NCI-H1048 (cell line): Measurements from ENCODE around the gene TNFRSF8.

Source experiments
- DNase-seq: peaks from one replicate; lab custom pipeline; 2025; lab: John Stamatoyannopoulos, UW

Gene TNFRSF8

DNA sequence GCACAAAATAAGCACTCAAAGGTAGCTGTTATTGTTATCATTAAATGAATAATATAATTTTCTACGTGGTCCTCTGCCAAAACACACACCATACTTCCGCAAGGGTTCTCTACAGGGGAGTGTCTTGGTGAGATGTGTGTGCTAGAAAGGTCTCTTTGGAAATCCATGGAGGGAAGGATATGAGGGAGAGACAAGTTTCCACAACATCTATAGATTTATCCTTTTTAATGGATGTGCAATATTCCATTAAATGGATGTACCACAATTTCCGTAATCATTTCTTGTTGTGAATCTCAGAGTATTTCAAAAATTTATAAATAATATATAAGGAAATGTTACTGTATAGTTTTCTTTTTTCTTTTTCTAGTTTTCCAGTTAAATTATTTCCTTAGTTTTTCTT lies 2.6 kb upstream of the TNFRSF8 start:
- DNase-seq = no peak

DNA sequence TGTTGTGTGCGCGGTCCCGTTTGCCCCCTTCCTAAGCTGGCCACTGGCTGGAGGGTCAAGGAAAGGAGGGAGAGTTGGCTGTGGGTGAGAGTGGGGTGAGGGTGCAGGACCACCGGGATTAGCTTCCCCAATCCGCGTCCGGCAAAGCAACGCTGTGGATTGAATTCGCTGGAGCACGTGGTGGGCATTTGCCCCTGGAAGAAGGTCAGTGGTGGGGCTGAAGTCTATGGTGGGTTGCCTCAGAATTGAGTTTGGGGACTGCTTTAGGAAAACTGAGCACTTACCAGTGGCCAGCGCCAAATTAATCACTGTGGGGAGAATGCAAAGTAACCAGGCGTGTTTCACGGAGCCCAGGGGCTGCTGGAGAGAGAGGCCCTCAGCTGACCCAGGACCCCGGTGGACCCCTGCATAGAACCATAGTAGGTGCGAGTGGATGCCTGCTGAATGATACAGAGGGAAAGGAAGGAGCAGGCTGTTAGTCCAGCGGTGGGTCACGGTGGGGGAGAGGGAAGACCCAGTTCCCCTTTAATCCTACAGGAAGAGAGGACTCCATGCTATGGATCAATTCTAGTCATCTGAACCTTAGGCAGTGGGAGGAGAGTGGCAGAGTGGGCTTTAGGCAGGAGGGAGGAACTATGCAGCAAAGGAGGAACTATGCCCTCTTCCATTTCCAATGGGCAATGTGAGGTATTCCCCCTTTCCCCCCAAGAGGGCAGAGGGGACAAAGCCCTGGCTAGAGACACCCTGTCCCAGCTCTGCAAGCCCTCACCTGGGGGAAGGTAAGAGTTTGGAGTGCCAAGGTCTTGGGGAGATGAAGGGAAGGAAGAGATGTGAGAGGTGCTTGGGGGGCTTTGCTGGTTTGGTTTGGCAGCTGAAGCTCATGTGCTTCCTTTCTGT lies 1.2 kb downstream of the TNFRSF8 start:
- DNase-seq = no peak

DNA sequence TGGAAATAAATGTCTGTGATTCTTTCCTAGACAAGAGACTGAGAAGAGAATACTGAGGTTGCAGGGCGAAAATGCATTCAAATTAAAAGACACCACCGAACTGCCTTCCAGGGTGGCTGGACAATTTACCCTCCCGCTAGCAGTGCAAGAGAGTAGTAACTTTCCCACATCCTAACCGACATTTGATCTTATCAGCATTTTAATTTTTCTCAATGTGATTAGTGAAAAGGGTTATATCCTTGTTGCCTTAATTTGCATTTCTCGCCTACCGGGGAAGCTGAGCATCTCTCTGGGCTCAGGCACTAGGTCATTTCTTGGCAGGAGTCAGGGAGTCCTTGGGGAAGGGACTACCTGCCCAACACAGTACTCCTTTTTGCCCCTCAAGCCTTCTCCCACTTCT lies 2.8 kb downstream of the TNFRSF8 start:
- no peak for DNase-seq

DNA sequence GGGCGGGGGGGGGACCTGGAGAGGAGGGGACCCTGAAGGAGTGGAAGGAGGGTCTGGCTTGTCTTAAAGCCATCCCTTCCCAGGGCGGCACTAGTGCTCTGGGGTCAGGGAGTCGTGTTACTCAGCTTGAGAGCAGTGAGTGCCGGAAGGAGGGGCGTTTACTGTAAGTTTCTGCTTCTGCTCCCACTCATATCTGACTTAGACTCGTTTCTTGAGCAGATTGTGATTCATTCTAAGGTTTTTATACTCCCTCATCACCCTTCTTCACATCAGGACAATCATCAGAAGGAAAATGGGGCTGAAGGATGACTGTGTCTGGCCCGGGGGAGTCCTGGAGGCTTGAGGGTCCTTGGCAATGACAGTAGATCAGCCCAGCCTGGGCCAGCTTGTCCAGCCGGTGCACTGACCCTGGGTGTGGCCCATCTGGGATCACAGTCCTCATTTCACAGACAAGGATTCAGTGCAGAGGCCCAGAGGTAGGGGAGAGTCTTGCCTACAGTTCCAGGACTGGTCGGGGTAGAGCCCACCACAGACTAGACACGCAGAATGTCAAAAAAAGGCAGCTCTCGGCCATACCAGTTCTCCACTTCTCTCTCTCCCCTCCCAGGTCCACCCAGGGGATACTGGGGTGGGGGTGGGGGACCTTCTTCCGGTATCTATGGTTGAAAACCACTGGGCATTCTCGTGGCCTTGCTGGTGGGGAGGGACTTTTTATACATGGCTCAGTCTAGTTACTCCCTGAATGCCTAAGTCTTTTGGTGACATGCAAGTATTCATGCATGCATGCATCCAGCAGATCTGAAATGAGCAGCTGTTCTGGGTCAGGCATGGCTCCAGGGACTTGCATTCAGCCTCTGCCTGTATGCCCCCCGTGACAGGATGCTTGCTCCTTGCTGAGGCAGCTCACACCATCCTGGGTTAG lies 5.1 kb downstream of the TNFRSF8 start:
- no peak for DNase-seq

DNA sequence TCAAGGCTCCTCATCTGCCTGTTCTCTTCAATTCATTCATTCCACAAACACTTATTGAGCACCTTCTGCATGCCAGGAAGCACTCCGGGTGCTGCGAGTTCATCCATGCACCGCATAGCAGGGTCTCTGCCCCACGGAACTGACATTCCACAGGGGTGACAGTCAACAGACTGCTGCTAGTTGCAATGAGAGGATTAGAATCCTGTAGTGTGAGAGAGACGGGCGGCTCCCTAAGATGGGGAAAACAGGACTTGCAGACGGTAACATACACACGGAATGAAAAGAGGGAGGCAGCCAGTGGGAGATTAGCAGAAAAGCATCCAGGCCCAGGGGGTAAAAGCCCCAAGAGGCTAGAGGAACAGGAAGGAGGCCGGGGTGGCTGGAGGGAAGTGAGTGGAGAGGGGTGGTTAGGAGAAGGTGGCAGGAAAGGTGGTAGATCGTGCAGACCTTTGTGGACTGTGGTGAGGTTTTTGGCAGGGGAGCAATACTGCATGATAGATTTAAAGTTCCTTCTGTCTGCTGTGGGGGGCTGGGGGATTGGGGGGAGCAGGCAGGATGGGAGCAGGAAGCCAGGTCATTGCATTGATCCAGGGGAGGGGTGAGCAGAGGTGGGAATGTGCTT lies 6.6 kb downstream of the TNFRSF8 start:
- no peak for DNase-seq

DNA sequence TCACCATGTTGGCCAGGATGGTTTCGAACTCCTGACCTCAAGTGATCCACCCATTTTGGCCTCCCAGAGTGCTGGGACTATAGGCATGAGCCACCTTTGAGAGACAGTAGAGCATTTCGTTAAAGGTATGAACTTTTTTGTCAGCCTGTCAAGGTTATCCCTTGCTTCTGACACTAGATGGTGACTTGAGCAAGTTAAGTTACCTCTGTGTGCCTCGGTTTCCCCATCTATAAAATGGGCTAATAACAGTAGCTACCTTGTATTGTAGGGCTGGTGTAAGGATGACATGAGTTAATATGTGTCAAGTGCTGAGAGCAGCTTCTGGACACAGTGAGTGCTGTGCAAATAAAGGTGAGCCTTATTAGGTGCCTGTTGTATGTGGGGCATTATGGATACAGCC lies 8.8 kb downstream of the TNFRSF8 start:
- no peak for DNase-seq

DNA sequence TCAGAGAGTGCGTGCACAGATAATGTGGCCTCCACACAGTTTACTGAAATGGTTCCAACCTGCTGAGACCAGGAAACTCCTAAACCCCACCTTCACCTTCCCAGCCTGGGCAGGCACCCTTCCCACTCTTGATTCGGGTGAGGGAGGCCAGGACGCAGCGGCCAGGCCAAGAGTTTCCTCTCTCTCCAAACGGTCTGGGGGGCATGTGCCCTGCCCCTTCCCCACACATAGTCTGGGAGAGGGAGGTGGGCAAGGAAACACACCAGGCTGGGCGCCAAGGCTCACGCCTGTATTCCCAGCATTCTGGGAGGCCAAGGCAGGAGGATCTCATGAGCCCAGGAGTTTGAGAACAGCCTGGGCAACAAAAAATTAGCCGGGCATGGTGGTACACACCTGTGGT lies 9.6 kb downstream of the TNFRSF8 start:
- no peak for DNase-seq

DNA sequence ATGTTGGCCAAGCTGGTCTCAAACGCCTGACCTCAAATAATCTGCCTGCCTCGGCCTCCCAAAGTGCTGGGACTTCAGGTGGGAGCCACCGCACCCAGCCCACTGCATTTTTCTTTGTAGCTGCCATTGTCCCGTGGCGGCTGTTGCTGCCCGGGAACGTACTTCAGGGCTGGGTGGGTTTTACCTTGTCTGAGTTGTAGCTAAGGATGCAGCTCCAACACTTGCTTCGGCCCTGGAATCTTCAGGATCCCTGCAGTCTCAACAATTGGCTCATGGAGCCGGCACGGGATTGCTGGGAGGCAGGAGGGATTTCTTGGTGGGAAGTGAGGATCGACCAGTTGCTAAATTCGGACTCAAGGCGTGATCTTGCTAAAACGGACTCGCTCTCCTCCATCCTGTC lies 10.7 kb downstream of the TNFRSF8 start:
- DNase-seq = no peak

DNA sequence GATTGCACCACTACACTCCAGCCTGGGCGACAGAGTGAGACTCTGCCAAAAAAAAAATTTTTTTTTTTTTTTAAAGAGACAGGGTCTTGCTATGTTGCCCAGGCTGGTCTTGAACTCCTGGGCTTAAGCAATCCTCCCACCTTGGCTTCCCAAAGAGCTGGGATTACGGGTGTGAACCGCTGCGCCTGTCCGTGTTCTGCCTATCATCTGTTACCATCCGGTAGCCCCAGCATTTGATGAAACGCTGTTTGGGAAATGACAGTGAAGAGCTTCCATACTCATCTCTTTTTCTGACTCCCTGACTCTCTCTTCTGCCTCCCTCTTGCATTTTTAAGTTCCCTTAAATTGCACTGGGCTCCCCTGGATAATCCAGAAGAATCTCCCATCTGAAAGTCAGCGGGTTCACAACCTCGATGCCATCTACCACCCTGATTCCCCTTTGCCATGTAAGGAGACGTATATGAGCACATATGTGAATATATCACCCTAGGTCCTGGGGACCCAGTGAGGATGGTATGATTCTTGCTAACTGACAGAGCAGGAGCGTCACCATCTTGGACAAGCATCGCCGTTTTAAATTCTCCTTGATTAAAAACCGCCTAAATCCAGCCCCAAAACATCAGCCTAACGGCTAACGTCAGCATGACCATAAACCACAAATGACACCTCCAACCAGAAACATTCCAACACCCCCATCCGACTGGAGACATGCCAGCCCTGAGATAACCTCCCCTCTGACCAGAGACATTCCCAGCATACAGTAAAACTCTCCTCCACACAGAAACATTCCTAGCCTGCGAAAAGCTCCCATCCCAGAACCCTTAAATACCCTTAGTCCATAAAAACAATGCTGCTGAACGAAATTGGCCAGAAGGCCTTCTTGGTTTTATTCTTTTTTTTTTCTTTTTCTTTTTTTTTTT lies 12.4 kb downstream of the TNFRSF8 start:
- no peak for DNase-seq

DNA sequence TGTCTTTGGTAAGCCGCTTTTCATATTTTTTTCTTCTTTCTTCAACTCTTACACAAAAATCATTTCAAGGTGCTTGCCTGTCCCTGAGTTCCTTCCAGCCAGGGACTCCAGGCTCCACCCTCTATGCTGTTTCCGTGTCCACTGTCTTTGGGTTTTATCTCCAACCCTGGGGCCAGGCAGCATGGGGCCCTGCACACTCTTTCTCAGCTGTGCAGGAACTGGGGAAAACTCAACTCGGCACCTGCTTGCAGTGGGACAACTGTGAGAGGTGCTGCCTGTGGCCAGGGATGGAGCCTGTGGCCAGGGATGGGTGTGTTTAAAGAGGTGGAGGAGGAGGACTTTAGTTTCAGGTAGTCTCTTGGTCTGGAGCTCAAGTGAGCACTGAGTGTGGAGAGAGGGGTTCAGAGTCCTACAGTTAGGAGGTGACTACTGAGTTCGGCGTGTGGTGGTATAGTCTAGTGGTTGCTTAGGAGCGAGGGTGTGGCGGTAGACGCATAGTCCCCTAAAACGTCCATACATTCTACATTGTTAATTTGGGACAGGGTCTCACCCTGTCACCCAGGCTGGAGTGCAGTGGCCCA lies 13.4 kb downstream of the TNFRSF8 start:
- DNase-seq = no peak

DNA sequence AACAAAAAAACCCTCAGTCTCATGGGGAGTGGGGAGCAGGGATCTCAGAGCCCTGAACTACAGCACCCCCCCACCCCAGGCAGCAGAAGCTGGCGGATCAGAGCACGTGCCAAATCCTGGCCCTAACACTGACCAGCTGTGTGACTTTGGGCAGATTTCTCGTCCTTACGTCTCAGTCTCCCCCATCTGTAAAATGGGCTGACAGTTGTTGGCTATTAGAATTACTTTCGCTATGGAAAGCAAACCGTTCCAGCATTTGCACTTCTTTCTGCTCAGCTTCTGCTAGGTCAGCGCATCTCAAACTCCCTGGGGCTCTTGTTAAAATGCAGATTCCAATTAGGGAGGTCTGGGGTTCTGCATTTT lies 15.5 kb downstream of the TNFRSF8 start:
- DNase-seq = no peak

DNA sequence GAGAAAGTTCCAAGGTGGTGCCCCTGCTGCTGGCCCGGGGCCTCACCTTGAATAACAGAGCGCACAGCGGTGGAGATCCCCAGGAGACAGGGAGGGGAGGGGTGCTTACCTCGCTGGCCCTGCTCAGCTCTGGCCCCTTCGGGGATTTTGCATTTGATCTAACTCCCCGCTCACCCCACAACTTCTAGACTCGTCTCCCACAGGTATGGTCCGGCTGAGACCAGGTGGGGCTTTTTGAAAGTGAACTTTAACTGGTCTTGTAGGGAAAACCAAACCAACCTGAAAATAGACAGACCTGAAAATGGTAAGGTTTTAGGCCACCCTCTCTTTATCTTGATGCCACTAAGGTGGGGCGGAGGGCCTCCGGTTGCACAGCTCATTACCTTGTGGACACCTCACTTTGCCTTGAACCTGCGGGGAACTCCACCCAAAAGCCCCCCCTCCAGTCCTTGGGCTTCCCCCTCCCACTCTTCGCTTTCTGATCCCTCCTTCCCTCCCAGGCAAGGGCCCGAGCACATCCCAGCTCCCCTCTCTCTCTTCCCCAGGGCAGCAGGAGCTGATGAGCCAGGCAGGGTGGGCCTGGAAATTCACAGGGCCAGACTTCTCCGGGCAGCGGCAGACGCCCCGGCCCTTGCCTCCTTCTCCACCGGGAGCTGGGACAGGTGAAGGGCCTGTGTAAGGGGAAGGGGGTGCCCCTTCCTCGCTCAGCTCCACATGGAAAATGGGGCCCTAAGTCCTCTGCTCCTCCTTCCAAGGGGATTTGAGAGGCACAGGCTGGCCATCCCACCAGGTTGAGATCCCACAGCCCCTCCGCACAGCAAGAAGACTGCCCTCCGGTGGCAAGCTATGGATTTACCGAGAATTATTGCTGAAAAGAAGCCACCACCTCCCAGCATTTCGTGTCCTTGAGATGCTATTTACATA lies 16.1 kb downstream of the TNFRSF8 start:
- DNase-seq = no peak

DNA sequence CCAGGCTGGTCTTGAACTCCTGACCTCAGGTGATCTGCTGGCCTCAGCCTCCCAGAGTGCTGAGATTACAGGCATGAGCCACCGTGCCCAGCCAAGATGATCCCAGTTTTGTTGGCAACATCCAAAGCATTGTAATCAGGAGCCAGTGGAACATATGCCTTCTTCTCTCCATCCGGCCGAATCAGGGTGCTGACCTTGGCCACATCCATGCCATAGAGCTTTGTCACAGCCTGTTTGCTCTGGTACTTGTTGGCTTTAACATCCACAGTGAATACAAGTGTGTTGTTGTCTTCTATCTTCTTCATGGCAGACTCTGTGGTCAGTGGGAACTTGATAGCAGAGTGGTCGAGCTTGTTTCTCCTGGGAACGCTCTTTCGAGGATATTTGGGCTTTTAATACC lies 17.1 kb downstream of the TNFRSF8 start:
- DNase-seq = no peak

DNA sequence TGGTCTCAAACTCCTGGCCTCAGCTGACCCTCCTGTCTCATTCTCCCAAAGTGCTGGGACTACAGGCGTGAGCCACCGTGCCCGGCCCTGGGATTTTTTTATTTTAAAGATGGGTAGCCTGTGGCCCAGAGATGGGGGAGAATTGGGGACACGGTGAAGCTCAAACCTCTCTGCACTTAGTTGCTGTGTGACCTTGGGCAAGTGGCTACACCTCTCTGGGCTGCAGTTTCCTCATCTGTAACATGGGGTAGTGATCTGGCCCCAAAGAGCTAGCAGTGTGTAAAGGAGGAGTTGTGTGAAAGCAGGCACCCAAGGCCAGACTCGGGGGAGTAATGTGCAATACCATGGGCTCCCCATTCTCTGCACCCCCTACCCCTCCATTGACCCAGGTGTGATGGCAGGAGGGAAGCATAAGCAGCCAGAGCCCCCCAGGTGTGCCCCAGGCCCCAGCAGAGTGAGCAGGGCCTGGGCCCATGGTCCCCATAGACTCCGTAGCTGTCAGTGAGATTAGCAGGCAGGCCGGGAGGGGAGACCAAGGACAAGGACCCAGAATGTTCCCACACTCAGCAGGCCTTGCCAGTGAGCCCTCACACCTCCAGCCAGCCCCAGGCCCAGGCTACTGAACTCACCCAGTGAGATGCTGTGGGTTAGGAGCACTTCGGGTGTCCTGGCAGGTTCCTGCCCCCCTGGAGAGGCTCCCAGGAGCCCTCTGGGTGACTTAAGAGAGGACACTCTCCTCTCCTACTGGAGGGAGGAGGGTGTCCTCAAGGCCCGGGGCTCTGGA lies 17.9 kb downstream of the TNFRSF8 start:
- no peak for DNase-seq

DNA sequence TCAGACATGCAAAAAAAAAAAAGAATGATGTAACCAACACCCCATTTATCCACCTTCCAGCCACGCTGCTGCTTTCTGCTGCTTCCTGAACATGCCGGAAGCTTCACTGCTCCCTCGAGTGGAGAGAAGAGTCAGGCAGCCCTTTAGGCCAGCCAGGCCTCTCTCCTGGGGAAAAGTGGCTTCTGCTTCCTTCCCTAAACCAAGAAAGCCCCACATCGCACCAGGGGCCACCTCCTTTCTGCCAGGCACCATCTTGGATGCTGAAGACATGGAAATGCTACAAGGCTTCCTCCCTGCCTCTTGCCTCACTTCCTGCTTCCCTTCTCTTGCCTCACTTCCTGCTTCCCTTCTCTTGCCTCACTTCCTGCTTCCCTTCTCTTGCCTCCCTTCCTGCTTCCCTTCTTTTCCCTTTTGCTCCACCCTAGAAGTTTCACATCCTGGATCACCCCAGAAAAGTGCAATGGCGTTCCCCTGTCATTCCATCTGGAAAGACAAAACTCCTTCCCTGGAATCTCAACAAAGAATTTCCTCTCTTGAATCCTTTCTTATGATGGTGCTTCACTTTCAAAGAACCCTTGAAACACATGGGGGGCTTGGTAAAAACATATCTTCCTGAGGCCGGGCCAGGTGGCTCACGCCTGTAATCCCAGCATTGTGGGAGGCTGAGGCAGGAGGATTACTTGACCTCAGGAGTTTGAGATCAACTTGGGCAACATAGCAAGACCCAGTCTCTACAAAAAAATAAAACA lies 18.7 kb downstream of the TNFRSF8 start:
- no peak for DNase-seq

DNA sequence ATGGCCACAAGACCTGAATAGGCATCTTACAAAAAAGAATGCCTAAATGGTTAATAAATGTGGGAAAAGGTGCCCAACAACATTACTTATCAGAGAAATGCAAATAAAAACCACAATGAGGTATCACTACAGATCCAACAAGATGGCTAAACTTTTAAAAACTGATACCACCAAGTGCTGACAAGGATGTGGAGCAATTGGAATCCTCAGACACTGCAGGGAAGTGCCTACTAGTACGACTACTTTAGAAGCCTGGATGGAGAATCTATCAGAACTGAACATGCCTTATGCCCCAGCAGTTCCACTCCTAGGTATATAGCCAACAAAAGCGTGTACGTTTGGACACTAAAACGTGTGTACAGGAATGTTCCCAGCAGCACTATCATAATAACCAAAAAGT lies 19.9 kb downstream of the TNFRSF8 start:
- no peak for DNase-seq

DNA sequence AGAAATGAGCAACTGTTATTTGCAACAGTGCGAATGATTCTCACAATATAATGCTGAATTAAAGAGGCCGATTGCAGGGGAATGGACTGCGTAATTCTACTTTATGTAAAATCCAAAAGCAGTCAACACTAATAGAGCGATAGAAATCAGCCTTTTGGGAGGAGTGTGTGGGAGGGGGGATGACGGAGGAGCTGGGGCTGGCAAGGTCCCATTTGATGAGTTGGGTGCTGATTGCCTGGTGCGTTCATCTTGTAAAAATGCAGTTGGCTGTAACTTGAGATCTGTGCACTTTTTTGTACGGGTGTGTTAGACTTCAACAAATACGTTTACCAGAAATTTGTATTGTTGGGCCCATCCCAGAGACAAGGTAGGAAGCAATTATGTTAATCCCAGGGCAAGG lies 20.7 kb downstream of the TNFRSF8 start:
- no peak for DNase-seq

DNA sequence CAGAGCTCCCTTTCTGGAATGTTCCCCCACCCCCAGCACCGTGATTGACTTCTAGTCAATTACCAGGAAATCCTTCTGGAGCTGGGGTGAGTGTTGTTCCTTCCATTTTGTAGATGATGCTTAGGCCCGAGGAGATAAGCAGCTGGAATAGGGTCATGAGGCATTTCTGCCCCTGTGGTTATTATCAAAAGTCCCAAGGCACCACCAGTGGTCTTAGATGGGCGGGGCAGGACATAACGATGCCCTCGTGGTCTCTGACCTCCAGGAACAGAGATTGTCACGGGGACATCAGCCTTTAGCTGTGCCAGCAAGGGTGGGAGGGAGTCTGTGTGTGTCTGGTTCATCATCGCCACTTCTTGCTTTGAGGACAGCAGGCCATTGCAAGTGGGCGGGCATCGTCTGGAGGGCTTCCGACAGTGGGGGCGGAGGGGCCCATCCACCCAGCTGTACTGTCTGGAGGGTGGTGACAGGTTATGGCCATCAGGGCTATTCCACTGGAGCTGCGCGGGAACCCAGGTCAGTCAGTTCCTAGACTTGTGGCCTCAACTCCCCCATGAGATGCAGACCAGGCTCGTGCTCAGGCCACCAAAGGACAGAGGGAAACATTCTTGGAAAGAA lies 22.6 kb downstream of the TNFRSF8 start:
- no peak for DNase-seq
